ENCODE data around the gene CTNNA2. TPM values are rescaled to one million over a fixed set of nuclear protein-coding genes. Genes with fewer than 3 reads are reported as not detected.
"Not testable (repeated sequence)": the region's sequence is repeated elsewhere in the genome, so short reads cannot be mapped to it uniquely, and the experiment has no call there.

Gene CTNNA2
- total RNA-seq, 1 donor from 2014 or later = 15.0 TPM

GRCh38 chr2:80028051-80028450, 515.2 kb downstream of the CTNNA2 start:
- Mint-ChIP-seq H3K4me1 (ENCODE audit: unreplicated experiment) (no peaks in the 10 kb centered on the region), H3K9me3 (no peaks in the 10 kb centered on the region), H3K27me3 (no peaks in the 10 kb centered on the region), H3K36me3 (no peaks in the 10 kb centered on the region), H3K4me3 (no peak overlapping the region), H3K27ac (no peak overlapping the region)
- no peak for DNase-seq (ENCODE audit: extremely low spot score, unreplicated experiment)
- no peak for TF ChIP-seq CTCF (conservative IDR thresholded peaks at IDR 0.05)

GRCh38 chr2:80028584-80028983, 515.7 kb downstream of the CTNNA2 start:
- Mint-ChIP-seq H3K27me3 (no peaks in the 10 kb centered on the region), H3K27ac (no peak overlapping the region), H3K36me3 (no peaks in the 10 kb centered on the region), H3K4me1 (ENCODE audit: unreplicated experiment) (no peaks in the 10 kb centered on the region), H3K9me3 (no peaks in the 10 kb centered on the region), H3K4me3 (no peak overlapping the region)
- no peak for DNase-seq (ENCODE audit: extremely low spot score, unreplicated experiment)
- TF ChIP-seq CTCF (conservative IDR thresholded peaks at IDR 0.05) = no peak

GRCh38 chr2:80030135-80030534, 517.3 kb downstream of the CTNNA2 start:
- H3K9me3 Mint-ChIP-seq = no peaks in the 10 kb centered on the region
- H3K4me3 Mint-ChIP-seq = no peak overlapping the region
- H3K27me3 Mint-ChIP-seq = no peaks in the 10 kb centered on the region
- no peak for DNase-seq (ENCODE audit: extremely low spot score, unreplicated experiment)
- H3K36me3 Mint-ChIP-seq = no peaks in the 10 kb centered on the region
- no peaks in the 10 kb centered on the region for H3K4me1 Mint-ChIP-seq (ENCODE audit: unreplicated experiment)
- no peak overlapping the region for H3K27ac Mint-ChIP-seq
- TF ChIP-seq CTCF (conservative IDR thresholded peaks at IDR 0.05) = no peak

- H3K9me3 Mint-ChIP-seq; DNase-seq (ENCODE audit: extremely low spot score, unreplicated experiment); H3K27ac Mint-ChIP-seq; H3K4me1 Mint-ChIP-seq (ENCODE audit: unreplicated experiment); H3K4me3 Mint-ChIP-seq; H3K27me3 Mint-ChIP-seq; H3K36me3 Mint-ChIP-seq: not testable (repeated sequence)
These were observed 519.8 kb downstream of the CTNNA2 start for GRCh38 chr2:80032684-80033083.

GRCh38 chr2:80035749-80036285, 523.0 kb downstream of the CTNNA2 start:
- no peaks in the 10 kb centered on the region for H3K36me3 Mint-ChIP-seq
- no peaks in the 10 kb centered on the region for H3K9me3 Mint-ChIP-seq
- H3K4me3 Mint-ChIP-seq = no peak overlapping the region
- peaks cover 3% of the 10 kb centered on the region for H3K27me3 Mint-ChIP-seq
- no peaks in the 10 kb centered on the region for H3K4me1 Mint-ChIP-seq (ENCODE audit: unreplicated experiment)
- no peak for DNase-seq (ENCODE audit: extremely low spot score, unreplicated experiment)
- no peak overlapping the region for H3K27ac Mint-ChIP-seq
- TF ChIP-seq CTCF (conservative IDR thresholded peaks at IDR 0.05) = no peak

- DNase-seq (ENCODE audit: extremely low spot score, unreplicated experiment) = no peak
- no peak overlapping the region for H3K4me3 Mint-ChIP-seq
- H3K27ac Mint-ChIP-seq = no peak overlapping the region
- peaks cover 3% of the 10 kb centered on the region for H3K27me3 Mint-ChIP-seq
- no peak for TF ChIP-seq CTCF (conservative IDR thresholded peaks at IDR 0.05)
- no peaks in the 10 kb centered on the region for H3K36me3 Mint-ChIP-seq
- H3K9me3 Mint-ChIP-seq = no peaks in the 10 kb centered on the region
- no peaks in the 10 kb centered on the region for H3K4me1 Mint-ChIP-seq (ENCODE audit: unreplicated experiment)
These were observed 524.5 kb downstream of the CTNNA2 start for GRCh38 chr2:80037310-80037709.
